GM12878 (cell line): ENCODE results near the gene TSHZ2.

Experiments used
- BCL11A ChIP-seq: IDR thresholded peaks from 2 replicates; pipeline ENCODE4 v1.6.1; 2011; ENCODE audit warnings: low read depth, low read length
- POLR2AphosphoS2 ChIP-seq: IDR thresholded peaks from 2 replicates; pipeline ENCODE4 v1.6.1; 2011; ENCODE audit warnings: low read depth, mild to moderate bottlenecking, low read length, improper control_type of control experiment, moderate library complexity
- POLR2AphosphoS5 ChIP-seq: IDR thresholded peaks from 2 replicates; pipeline ENCODE4 v1.6.1; 2011; ENCODE audit warnings: mild to moderate bottlenecking, low read length, inconsistent platforms
- YY1 ChIP-seq: IDR thresholded peaks from 2 replicates; pipeline ENCODE4 v1.6.1; 2011; ENCODE audit warnings: low read depth, mild to moderate bottlenecking, low read length

DNA sequence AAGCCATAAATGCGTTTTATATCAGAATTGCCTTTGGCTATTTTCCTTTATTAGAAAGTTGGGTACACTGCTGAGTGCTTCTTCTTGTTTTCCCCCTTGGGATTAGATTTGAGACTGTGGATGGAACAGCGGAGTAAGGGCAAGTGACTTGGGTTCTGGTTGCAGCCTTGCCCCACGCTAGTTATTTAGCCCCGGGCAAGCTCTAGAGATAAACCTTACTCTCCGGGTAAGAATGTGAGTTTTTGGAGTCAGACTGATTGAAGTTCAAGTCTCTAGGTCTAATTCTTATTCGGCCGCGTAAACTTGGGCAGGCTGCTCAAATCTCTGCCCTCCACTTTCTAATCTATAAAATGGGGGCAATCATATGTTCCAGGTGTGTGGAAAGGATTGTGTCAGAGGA lies 8.9 kb downstream of the TSHZ2 start:
- TF ChIP-seq BCL11A (no peak), YY1 (no peak), POLR2AphosphoS2 (no peak), POLR2AphosphoS5 (no peak)
